Measurements from ENCODE around the gene NCDN. TPM values are rescaled to one million over a fixed set of nuclear protein-coding genes. Genes with fewer than 3 reads are reported as not detected.
"Not testable (repeated sequence)": the region's sequence is repeated elsewhere in the genome, so short reads cannot be mapped to it uniquely, and the experiment has no call there.

Gene NCDN
- total RNA-seq, 2 donors from 2014 or later, result 42.2 to 59.6 TPM

GRCh38 chr1:35585281-35585680 is 27.7 kb downstream of the NCDN start:
- Mint-ChIP-seq H3K27ac (no peak overlapping the region), H3K36me3 (no peaks in the 10 kb centered on the region), H3K27me3 (no peaks in the 10 kb centered on the region), H3K4me1 (ENCODE audit: low read depth in 2 of 2) (peaks cover 7 to 17% of the 10 kb centered on the region in 2 donors), H3K4me3 (no peak overlapping the region), H3K9me3 (no peaks in the 10 kb centered on the region)
- DNase-seq (ENCODE audit: low spot score) (no peak), ATAC-seq (no peak)

- H3K9me3 Mint-ChIP-seq; H3K27me3 Mint-ChIP-seq; H3K4me3 Mint-ChIP-seq; ATAC-seq; DNase-seq (ENCODE audit: low spot score); H3K27ac Mint-ChIP-seq; H3K36me3 Mint-ChIP-seq: not testable (repeated sequence)
- peaks cover 7 to 17% of the 10 kb centered on the region in 2 donors for H3K4me1 Mint-ChIP-seq (ENCODE audit: low read depth in 2 of 2)
These were observed 28.2 kb downstream of the NCDN start for GRCh38 chr1:35585805-35586204.

GRCh38 chr1:35586808-35587207 is 29.2 kb downstream of the NCDN start:
- no peak for DNase-seq (ENCODE audit: low spot score)
- H3K9me3 Mint-ChIP-seq, result no peaks in the 10 kb centered on the region
- no peak overlapping the region for H3K27ac Mint-ChIP-seq
- H3K4me3 Mint-ChIP-seq, result no peak overlapping the region
- H3K4me1 Mint-ChIP-seq (ENCODE audit: low read depth in 2 of 2), result peaks cover 7 to 17% of the 10 kb centered on the region in 2 donors
- no peaks in the 10 kb centered on the region for H3K27me3 Mint-ChIP-seq
- no peak for ATAC-seq
- H3K36me3 Mint-ChIP-seq, result no peaks in the 10 kb centered on the region

- no peak for DNase-seq (ENCODE audit: low spot score)
These were observed 30.1 kb downstream of the NCDN start for GRCh38 chr1:35587736-35588135.

GRCh38 chr1:35588197-35588910 is 30.8 kb downstream of the NCDN start:
- Mint-ChIP-seq H3K36me3 (no peaks in the 10 kb centered on the region), H3K27me3 (no peaks in the 10 kb centered on the region), H3K4me1 (ENCODE audit: low read depth in 2 of 2) (peaks cover 13 to 22% of the 10 kb centered on the region in 2 donors), H3K27ac (no peak overlapping the region), H3K4me3 (no peak overlapping the region), H3K9me3 (no peaks in the 10 kb centered on the region)
- DNase-seq (ENCODE audit: low spot score) (no peak), ATAC-seq (peak in 1 of 2 donors; percentile 15)

More at GRCh38 chr1:35587736-35588135, 30.1 kb downstream of the NCDN start:
- no peak overlapping the region for H3K4me3 Mint-ChIP-seq
- ATAC-seq, result no peak
- H3K9me3 Mint-ChIP-seq, result no peaks in the 10 kb centered on the region
- no peaks in the 10 kb centered on the region for H3K27me3 Mint-ChIP-seq
- H3K36me3 Mint-ChIP-seq, result no peaks in the 10 kb centered on the region
- H3K4me1 Mint-ChIP-seq (ENCODE audit: low read depth in 2 of 2), result peaks cover 9 to 19% of the 10 kb centered on the region in 2 donors
- H3K27ac Mint-ChIP-seq, result no peak overlapping the region

- no peak overlapping the region for H3K4me3 Mint-ChIP-seq
- H3K4me1 Mint-ChIP-seq (ENCODE audit: low read depth in 2 of 2), result peaks cover 13 to 19% of the 10 kb centered on the region in 2 donors
- H3K27me3 Mint-ChIP-seq, result no peaks in the 10 kb centered on the region
- no peak for DNase-seq (ENCODE audit: low spot score)
- no peak overlapping the region for H3K27ac Mint-ChIP-seq
- no peaks in the 10 kb centered on the region for H3K9me3 Mint-ChIP-seq
- no peak for ATAC-seq
- H3K36me3 Mint-ChIP-seq, result no peaks in the 10 kb centered on the region
These were observed 32.2 kb downstream of the NCDN start for GRCh38 chr1:35589516-35590427.

GRCh38 chr1:35590476-35591040 is 33.0 kb downstream of the NCDN start:
- Mint-ChIP-seq H3K36me3 (no peaks in the 10 kb centered on the region), H3K27ac (no peak overlapping the region), H3K27me3 (no peaks in the 10 kb centered on the region), H3K4me1 (ENCODE audit: low read depth in 2 of 2) (peaks cover 13 to 19% of the 10 kb centered on the region in 2 donors), H3K4me3 (no peak overlapping the region), H3K9me3 (no peaks in the 10 kb centered on the region)
- DNase-seq (ENCODE audit: low spot score), result no peak
- no peak for ATAC-seq

- ATAC-seq (no peak), DNase-seq (ENCODE audit: low spot score) (no peak)
- Mint-ChIP-seq H3K27ac (no peak overlapping the region), H3K4me3 (no peak overlapping the region), H3K36me3 (no peaks in the 10 kb centered on the region), H3K9me3 (no peaks in the 10 kb centered on the region), H3K27me3 (no peaks in the 10 kb centered on the region), H3K4me1 (ENCODE audit: low read depth in 2 of 2) (peaks cover 13 to 19% of the 10 kb centered on the region in 2 donors)
These were observed 33.6 kb downstream of the NCDN start for GRCh38 chr1:35591211-35591610.

- peak overlapping the region; percentile 5 to 52 for H3K27ac Mint-ChIP-seq
- no peaks in the 10 kb centered on the region for H3K9me3 Mint-ChIP-seq
- no peaks in the 10 kb centered on the region for H3K36me3 Mint-ChIP-seq
- ATAC-seq (peak in 1 of 2 donors; percentile 56), DNase-seq (ENCODE audit: low spot score) (no peak)
- H3K27me3 Mint-ChIP-seq, result no peaks in the 10 kb centered on the region
- no peak overlapping the region for H3K4me3 Mint-ChIP-seq
- H3K4me1 Mint-ChIP-seq (ENCODE audit: low read depth in 2 of 2), result peaks cover 13 to 18% of the 10 kb centered on the region in 2 donors
These were observed 35.6 kb downstream of the NCDN start for GRCh38 chr1:35592991-35593769.

GRCh38 chr1:35594005-35594760 is 36.6 kb downstream of the NCDN start:
- H3K4me3 Mint-ChIP-seq, result no peak overlapping the region
- ATAC-seq (no peak), DNase-seq (ENCODE audit: low spot score) (no peak)
- no peaks in the 10 kb centered on the region for H3K9me3 Mint-ChIP-seq
- peaks cover 8 to 15% of the 10 kb centered on the region in 2 donors for H3K4me1 Mint-ChIP-seq (ENCODE audit: low read depth in 2 of 2)
- no peak overlapping the region for H3K27ac Mint-ChIP-seq
- no peaks in the 10 kb centered on the region for H3K27me3 Mint-ChIP-seq
- peaks cover under 1% of the 10 kb centered on the region for H3K36me3 Mint-ChIP-seq

- Mint-ChIP-seq H3K4me1 (ENCODE audit: low read depth in 2 of 2) (peaks cover 6 to 12% of the 10 kb centered on the region in 2 donors), H3K9me3 (no peaks in the 10 kb centered on the region), H3K36me3 (peaks cover 6% of the 10 kb centered on the region), H3K27me3 (no peaks in the 10 kb centered on the region), H3K27ac (peak overlapping the region in 1 of 2 donors; percentile 6), H3K4me3 (no peak overlapping the region)
- ATAC-seq, result no peak
- no peak for DNase-seq (ENCODE audit: low spot score)
These were observed 38.1 kb downstream of the NCDN start for GRCh38 chr1:35595684-35596083.

GRCh38 chr1:35597870-35598269 is 40.3 kb downstream of the NCDN start:
- no peak overlapping the region for H3K27ac Mint-ChIP-seq
- no peak overlapping the region for H3K4me3 Mint-ChIP-seq
- peaks cover 8% of the 10 kb centered on the region for H3K36me3 Mint-ChIP-seq
- DNase-seq (ENCODE audit: low spot score) (no peak), ATAC-seq (no peak)
- H3K4me1 Mint-ChIP-seq (ENCODE audit: low read depth in 2 of 2), result peaks cover 2 to 9% of the 10 kb centered on the region in 2 donors
- no peaks in the 10 kb centered on the region for H3K9me3 Mint-ChIP-seq
- no peaks in the 10 kb centered on the region for H3K27me3 Mint-ChIP-seq

GRCh38 chr1:35598895-35599294 is 41.3 kb downstream of the NCDN start:
- Mint-ChIP-seq H3K27ac (no peak overlapping the region), H3K27me3 (no peaks in the 10 kb centered on the region), H3K36me3 (peaks cover 16% of the 10 kb centered on the region), H3K4me1 (ENCODE audit: low read depth in 2 of 2) (peaks cover 0 to 7% of the 10 kb centered on the region in 2 donors), H3K4me3 (no peak overlapping the region), H3K9me3 (no peaks in the 10 kb centered on the region)
- ATAC-seq (no peak), DNase-seq (ENCODE audit: low spot score) (no peak)
